Measurements from ENCODE around the gene STXBP3.

Gene STXBP3

GRCh38 chr1:108841703-108842102 lies 95.2 kb downstream of the STXBP3 start:
- DNase-seq (ENCODE audit: low read depth in 2 of 2), result no peak

DNA sequence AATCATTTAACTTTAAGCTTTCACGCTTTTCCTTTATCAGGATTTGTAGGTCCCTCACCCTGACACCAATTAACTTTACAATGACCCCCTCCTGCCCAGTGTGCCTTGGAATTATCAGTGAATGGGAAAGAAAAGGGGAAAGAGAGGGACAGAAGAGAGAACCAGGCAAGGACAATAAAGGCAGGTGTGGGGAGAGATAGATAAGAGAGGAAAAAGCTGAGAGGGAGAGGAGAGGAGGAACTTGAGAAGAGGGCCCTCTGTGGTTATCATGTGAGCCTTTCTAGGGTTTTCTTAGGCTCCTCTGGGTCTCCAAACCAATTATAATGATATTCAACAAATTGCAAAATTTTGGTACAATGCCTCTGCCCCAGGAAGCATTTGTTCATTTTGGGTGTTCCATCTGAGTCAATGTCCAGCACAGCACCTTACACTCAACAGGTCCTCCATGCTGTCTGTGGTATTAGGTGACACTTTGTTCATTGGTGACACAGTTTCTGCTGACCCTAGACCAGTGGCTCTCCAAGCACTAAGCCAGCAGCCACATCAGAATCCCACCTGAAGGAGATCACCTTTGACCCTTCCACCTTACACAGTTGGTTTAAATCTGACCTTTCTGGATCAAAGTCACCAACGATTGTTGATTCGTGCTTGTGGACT lies 96.2 kb downstream of the STXBP3 start:
- no peak for DNase-seq (ENCODE audit: low read depth in 2 of 2)

DNA sequence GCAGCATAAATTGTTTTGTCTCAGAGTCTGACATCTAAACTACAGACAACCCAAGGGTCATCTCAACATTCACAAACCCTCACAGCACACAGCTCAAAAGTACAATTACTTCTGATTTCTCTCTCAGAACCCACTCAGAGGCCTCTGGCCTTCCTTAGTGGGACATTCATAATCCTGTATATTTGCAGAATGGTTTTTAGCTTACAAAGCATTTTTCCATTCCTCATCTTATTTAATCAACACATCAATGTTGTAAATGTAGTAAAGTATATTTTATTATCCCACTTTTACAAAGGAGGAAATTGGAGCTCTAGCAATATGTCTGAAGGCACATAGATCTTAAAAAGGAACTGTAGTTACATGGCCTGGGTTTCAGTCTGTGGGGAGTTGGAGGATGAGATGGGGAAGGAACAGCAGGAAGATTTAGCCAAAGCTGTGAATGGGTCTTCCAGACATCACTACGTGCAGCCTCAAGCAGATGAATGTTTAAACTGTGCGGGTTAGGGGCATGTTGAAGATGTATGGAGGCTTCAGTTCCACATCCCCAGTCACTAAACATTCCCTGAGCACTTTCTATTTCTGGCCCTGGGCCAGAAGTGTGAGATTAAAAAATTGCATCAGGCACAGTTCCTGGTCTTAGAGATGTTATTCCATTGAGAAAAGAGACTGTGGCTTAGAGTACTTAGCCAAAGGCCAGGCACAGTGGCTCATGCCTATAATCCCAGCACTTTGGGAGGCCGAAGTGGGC lies 97.1 kb downstream of the STXBP3 start:
- no peak for DNase-seq (ENCODE audit: low read depth in 2 of 2)

DNA sequence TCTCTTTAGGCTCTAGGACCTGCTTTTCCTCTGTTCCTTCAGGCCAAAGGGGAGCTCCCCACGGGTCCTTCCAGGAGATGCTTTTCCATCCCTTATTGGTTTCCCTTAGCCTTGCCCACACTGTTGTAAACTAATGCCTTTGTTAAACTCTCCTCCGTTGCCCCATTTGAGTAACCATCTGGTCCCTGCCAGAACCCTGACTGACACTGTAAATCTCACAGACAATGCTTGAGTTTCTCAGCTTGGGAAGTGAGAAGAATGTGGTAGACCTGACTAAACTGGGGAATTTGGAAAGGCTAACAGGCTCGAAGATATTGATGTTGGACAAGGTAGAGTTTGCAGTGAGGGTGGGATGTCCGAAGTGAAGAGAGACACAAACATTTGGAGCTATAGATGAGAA lies 99.0 kb downstream of the STXBP3 start:
- DNase-seq (ENCODE audit: low read depth in 2 of 2), result no peak

GRCh38 chr1:108845991-108846390 lies 99.5 kb downstream of the STXBP3 start:
- DNase-seq (ENCODE audit: low read depth in 2 of 2), result no peak

DNA sequence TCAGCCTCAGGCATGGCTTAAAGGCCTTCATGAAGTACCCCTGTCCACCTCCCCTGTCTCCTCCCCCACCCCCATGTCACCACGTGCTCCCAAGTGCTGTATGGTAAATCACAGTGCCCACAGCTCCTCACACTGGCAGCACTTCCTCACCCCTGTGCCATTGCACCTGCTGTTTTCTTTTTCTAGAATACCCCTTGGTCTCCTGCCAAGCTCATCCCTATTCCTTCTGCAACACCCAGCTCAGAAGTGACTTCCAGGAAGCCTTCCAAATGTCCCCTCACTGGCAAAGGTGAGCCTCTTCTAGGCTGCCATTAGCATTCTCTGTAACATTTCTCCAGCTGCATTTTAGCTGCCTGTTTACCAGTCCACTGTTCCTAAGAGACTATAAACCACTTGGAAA lies 101.0 kb downstream of the STXBP3 start:
- no peak for DNase-seq (ENCODE audit: low read depth in 2 of 2)

- no peak for DNase-seq (ENCODE audit: low read depth in 2 of 2)
Measured at GRCh38 chr1:108848806-108849205, 102.3 kb downstream of the STXBP3 start.

DNA sequence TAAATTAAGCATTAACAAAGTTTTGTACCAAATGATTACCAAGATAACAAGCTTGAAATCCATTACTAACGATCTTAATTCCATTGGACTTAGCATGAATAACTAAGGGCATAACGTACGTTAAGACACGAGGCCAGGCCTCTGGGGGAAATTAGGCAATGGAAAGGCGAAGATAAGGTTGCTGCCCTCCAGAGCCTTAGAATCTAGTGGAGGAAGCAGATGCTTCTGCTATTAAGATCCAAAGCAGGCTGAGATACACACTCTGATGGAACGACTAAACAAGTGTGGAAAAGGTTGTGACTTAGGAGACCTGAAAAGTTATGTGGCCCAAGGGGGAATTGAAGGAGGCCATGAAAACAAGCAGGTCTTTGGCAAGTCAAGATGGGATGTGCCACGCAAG lies 104.5 kb downstream of the STXBP3 start:
- no peak for DNase-seq (ENCODE audit: low read depth in 2 of 2)

GRCh38 chr1:108851567-108851966 lies 105.1 kb downstream of the STXBP3 start:
- no peak for DNase-seq (ENCODE audit: low read depth in 2 of 2)

DNA sequence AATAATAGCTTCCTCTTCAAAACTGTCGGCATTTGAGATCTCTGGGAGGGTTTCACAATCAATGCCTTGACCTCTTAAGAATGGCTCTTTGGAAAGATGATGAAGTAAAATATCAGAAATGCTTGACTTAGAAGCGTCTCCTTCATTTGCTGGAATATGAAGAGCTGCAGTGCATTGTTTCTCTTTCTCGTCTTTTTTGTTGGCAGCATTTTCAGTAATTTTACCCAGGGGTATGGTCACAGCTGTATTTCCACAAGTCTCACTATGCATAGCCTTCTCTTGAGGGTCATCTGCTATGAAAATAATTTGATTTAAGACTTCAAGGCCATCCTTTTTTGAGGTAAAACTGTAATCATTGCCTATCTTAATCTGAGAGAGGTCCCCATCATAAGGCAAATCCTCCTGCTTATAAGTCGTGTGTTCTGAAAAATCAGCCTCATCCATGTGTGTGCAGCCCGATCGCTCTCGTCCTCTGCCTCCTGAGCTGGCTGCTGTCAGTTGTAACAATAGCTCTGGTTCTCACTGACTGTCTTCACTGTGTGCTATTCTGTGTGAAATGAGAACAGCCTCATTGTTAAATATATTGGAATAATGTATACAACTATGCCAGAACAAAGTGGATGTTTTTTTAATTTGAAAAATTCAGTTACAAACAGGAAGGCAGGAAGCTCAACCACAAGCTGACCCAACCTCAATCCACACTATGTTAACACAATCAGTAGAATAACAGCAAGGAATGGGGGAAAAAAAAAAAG lies 105.9 kb downstream of the STXBP3 start:
- DNase-seq (ENCODE audit: low read depth in 2 of 2), result no peak

GRCh38 chr1:108854221-108855019 lies 107.9 kb downstream of the STXBP3 start:
- peak; percentile 28 to 29 for DNase-seq (ENCODE audit: low read depth in 2 of 2)

- no peak for DNase-seq (ENCODE audit: low read depth in 2 of 2)
Measured at GRCh38 chr1:108856994-108857393, 110.5 kb downstream of the STXBP3 start, which contains the start of gene AKNAD1. TSS of gene AKNAD1 (minus strand) at chr1:108857094. CDS start at chr1:108852664, 4,430 bp downstream.

DNA sequence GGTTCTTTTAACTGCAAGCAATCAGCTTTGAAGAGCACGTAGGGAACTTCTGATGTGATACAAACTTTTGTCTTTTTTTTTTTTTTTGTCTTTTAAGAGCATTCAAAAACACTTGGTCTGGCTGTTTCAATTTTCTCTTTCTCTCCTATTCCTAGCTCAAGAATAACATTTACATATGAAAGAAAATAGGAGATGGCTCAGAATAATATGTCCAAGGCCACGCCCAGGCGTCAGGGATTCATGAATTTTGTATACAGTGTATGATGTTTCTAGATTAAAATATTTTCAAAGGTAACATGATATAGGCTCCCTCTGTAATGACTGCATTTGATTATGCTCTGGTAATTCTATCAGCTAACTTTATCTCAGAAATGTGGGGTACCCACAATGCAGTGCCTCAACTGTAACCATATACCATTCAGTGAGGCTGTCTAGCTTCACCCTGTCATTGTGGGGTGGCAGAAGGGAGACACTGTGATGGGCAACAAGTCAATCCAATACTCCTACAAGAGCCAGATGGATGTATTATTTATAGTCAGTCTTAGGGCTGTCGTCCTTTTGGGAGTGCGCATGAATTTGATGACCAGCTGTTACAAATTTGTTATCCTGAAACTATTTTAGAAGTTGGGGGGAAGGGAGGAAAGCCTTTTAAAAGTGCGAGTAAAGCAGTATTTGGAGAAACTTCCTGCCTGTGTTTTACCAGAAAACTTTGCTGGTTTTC lies 111.9 kb downstream of the STXBP3 start:
- no peak for DNase-seq (ENCODE audit: low read depth in 2 of 2)
